Esophagus muscularis mucosa (tissue), 4 donors: ENCODE results near the gene PLAAT5. TPM values are rescaled to one million over a fixed set of nuclear protein-coding genes. Genes with fewer than 3 reads are reported as not detected.
A peak's percentile ranks its signal among the peaks of the same experiment; 100 is the strongest.

ENCODE experiments used
- DNase-seq: peaks from one replicate; pipeline ENCODE4 v3.0.0-alpha.2; 2017; ENCODE audit errors: extremely low spot score
- H3K27ac ChIP-seq, 4 donors: fragments of 200-600 bp; sonication (generic); replicated peaks in 1 of 4; 1 replicate in 3 of 4; 2 replicates in 1 of 4; pipeline ENCODE4 v1.5.1; 2016 to 2019; ENCODE audit warnings: mild to moderate bottlenecking in 1 of 4
- H3K27me3 ChIP-seq, 4 donors: fragments of 200-600 bp; sonication (generic); one replicate each; pipeline versions ENCODE4 v1.5.1 to v1.6.0; 2016 to 2019
- H3K36me3 ChIP-seq, 4 donors: fragments of 200-600 bp; sonication (generic); one replicate each; pipeline ENCODE4 v1.5.1; 2016 to 2019
- H3K4me1 ChIP-seq, 4 donors: fragments of 200-600 bp; sonication (generic); one replicate each; pipeline ENCODE4 v1.5.1; 2016 to 2019
- H3K4me3 ChIP-seq, 4 donors: fragments of 200-600 bp; sonication (generic); 1 replicate in 2 of 4; 2 replicates in 2 of 4; pipeline ENCODE4 v1.5.1; 2016 to 2019; ENCODE audit warnings: mild to moderate bottlenecking in 4 of 4, moderate library complexity in 1 of 4
- H3K9me3 ChIP-seq, 4 donors: fragments of 200-600 bp; sonication (generic); 1 replicate in 3 of 4; 2 replicates in 1 of 4; pipeline ENCODE4 v1.5.1; 2016 to 2019
- CTCF ChIP-seq, 3 experiments: fragments of 200-600 bp in 2 of 3; fragments of 450-650 bp in 1 of 3; sonication (generic) in 2 of 3; IDR thresholded peaks; one replicate each; pipeline ENCODE4 v1.5.1; 2017 to 2019; ENCODE audit warnings: antibody characterized with exemption in 3 of 3, mild to moderate bottlenecking in 2 of 3, moderate library complexity in 1 of 3
- EP300 ChIP-seq: sonication (generic); formaldehyde crosslinking; IDR thresholded peaks from one replicate; pipeline ENCODE4 v1.6.1; 2017; ENCODE audit warnings: antibody characterized with exemption
- POLR2A ChIP-seq: fragments of 450-650 bp; IDR thresholded peaks from one replicate; pipeline ENCODE4 v1.6.1; 2017; ENCODE audit warnings: antibody characterized with exemption, moderate library complexity, mild to moderate bottlenecking, low read depth
- POLR2AphosphoS5 ChIP-seq, 2 donors: sonication (generic); formaldehyde crosslinking; IDR thresholded peaks; one replicate each; pipeline ENCODE4 v1.6.1; 2017; ENCODE audit warnings: antibody characterized with exemption in 2 of 2
- WGBS: methylation state at CpG from one replicate; pipeline ENCODE4 v1.1.5; 2018; 5-methylcytosine and 5-hydroxymethylcytosine counted together
- intact Hi-C: fragments of 100-400 bp; cut with DNase I; formaldehyde crosslinking; loops from one replicate; pipeline ENCODE4 v1.15.1; 2023
- total RNA-seq, 4 donors: library from RNA; depleted of rRNA; stranded (reverse); fragments of >200 nt; gene quantifications; one replicate each; pipeline versions ENCODE4 v1.1.0 to v1.2.1, GENCODE V29; 2016

PLAAT5 gene
- total RNA-seq, 4 donors from 2014 or later: 2.7 to 4.6 (median 3.6) TPM

- no peaks in the 10 kb centered on the region for H3K9me3 ChIP-seq
- no peak for DNase-seq
- H3K4me1 ChIP-seq: peaks cover 8 to 53% (median 38%) of the 10 kb centered on the region in 4 donors
- intact Hi-C loops: no loop called here
- H3K27me3 ChIP-seq: no peaks in the 10 kb centered on the region
- 100% methylated on average over 1 of the region's 1 CpG for WGBS
- H3K4me3 ChIP-seq: no peak overlapping the region
- TF ChIP-seq CTCF (IDR thresholded peaks at IDR 0.05): no peak
- TF ChIP-seq POLR2A: no peak
- TF ChIP-seq POLR2AphosphoS5 (IDR thresholded peaks at IDR 0.05): no peak
- no peak for TF ChIP-seq EP300
- H3K36me3 ChIP-seq: no peaks in the 10 kb centered on the region
- H3K27ac ChIP-seq: peak overlapping the region in 2 of 4 donors; percentile 88 to 90
Measured at GRCh38 chr11:63492441-63492840, 1.5 kb upstream of the PLAAT5 start.

- Histone ChIP-seq H3K36me3 (no peaks in the 10 kb centered on the region), H3K27me3 (no peaks in the 10 kb centered on the region), H3K9me3 (no peaks in the 10 kb centered on the region), H3K27ac (peak overlapping the region; percentile 83 to 90 (median 87)), H3K4me1 (peaks cover 8 to 53% (median 38%) of the 10 kb centered on the region in 4 donors), H3K4me3 (peak overlapping the region; percentile 64 to 72 (median 68))
- intact Hi-C loops: no loop called here
- no peak for TF ChIP-seq POLR2A
- TF ChIP-seq POLR2AphosphoS5 (IDR thresholded peaks at IDR 0.05): no peak
- no peak for TF ChIP-seq CTCF (IDR thresholded peaks at IDR 0.05)
- no peak for TF ChIP-seq EP300
- no peak for DNase-seq
- WGBS: 47% methylated on average over 11 of the region's 11 CpGs
Measured at GRCh38 chr11:63491636-63492372, 837 bp upstream of the PLAAT5 start.

- TF ChIP-seq POLR2A (no peak), CTCF (IDR thresholded peaks at IDR 0.05) (no peak), EP300 (no peak), POLR2AphosphoS5 (IDR thresholded peaks at IDR 0.05) (no peak)
- Histone ChIP-seq H3K4me1 (peaks cover 8 to 53% (median 38%) of the 10 kb centered on the region in 4 donors), H3K4me3 (peak overlapping the region; percentile 64 to 72 (median 68)), H3K9me3 (peaks cover 0 to 4% (median 0%) of the 10 kb centered on the region in 4 donors), H3K36me3 (no peaks in the 10 kb centered on the region), H3K27ac (peak overlapping the region; percentile 83 to 90 (median 87)), H3K27me3 (no peaks in the 10 kb centered on the region)
- intact Hi-C loops: no loop called here
- 2% methylated on average over 13 of the region's 13 CpGs for WGBS
- DNase-seq: no peak
Measured at GRCh38 chr11:63491240-63491587, 247 bp upstream of the PLAAT5 start.

- Histone ChIP-seq H3K36me3 (no peaks in the 10 kb centered on the region), H3K27me3 (no peaks in the 10 kb centered on the region), H3K27ac (peak overlapping the region; percentile 83 to 90 (median 87)), H3K4me1 (peaks cover 8 to 44% (median 33%) of the 10 kb centered on the region in 4 donors), H3K9me3 (peaks cover 0 to 16% (median 10%) of the 10 kb centered on the region in 4 donors), H3K4me3 (peak overlapping the region in 3 of 4 donors; percentile 64 to 68 (median 67))
- intact Hi-C loops: no loop called here
- TF ChIP-seq POLR2AphosphoS5 (IDR thresholded peaks at IDR 0.05): no peak
- TF ChIP-seq CTCF (IDR thresholded peaks at IDR 0.05): no peak
- TF ChIP-seq EP300: no peak
- no peak for DNase-seq
- WGBS: 53% methylated on average over 3 of the region's 3 CpGs
Measured at GRCh38 chr11:63489879-63490278, 1.1 kb downstream of the PLAAT5 start.
